HepG2 (cell line): Measurements from ENCODE around the gene CBLB. TPM values are rescaled to one million over a fixed set of nuclear protein-coding genes. Genes with fewer than 3 reads are reported as not detected.

Source experiments
- CCDC6 ChIP-seq: sonication (generic); formaldehyde crosslinking; IDR thresholded peaks from 2 replicates; pipeline ENCODE4 v1.8.1; 2022; ENCODE audit warnings: mild to moderate bottlenecking, missing genetic modification reagents, moderate library complexity
- DMAP1 ChIP-seq: IDR thresholded peaks from 2 replicates; pipeline ENCODE4 v1.6.1; 2016
- FOXP1 ChIP-seq, 2 experiments: fragments of 450-650 bp in 1 of 2; IDR thresholded peaks; 2 replicates each; pipeline ENCODE4 v1.6.1; 2017 to 2018; ENCODE audit warnings: antibody characterized with exemption in 1 of 2
- GLI4 ChIP-seq: sonication (generic); formaldehyde crosslinking; IDR thresholded peaks from 2 replicates; pipeline ENCODE4 v1.5.1; 2020; ENCODE audit warnings: missing genetic modification reagents, mild to moderate bottlenecking, moderate library complexity, borderline replicate concordance
- KDM6A ChIP-seq: IDR thresholded peaks from 2 replicates; pipeline ENCODE4 v1.6.1; 2016; ENCODE audit warnings: low read depth
- MIER2 ChIP-seq: IDR thresholded peaks from 2 replicates; pipeline ENCODE4 v1.6.1; 2016; ENCODE audit warnings: missing biosample characterization, missing genetic modification reagents
- NFE2L2 ChIP-seq: fragments of 150-350 bp; IDR thresholded peaks from 2 replicates; pipeline ENCODE4 v1.6.1; 2014; ENCODE audit warnings: low read length
- POLR2AphosphoS5 ChIP-seq: IDR thresholded peaks from 2 replicates; pipeline ENCODE4 v1.6.1; 2012; ENCODE audit warnings: low read depth, low read length
- RELA ChIP-seq: sonication (generic); formaldehyde crosslinking; IDR thresholded peaks from 2 replicates; pipeline ENCODE4 v1.4.0; 2020; ENCODE audit warnings: missing genetic modification reagents
- RFX1 ChIP-seq: fragments of 450-650 bp; IDR thresholded peaks from 2 replicates; pipeline ENCODE4 v1.6.1; 2017
- SMAD9 ChIP-seq: sonication (generic); formaldehyde crosslinking; IDR thresholded peaks from 2 replicates; pipeline ENCODE4 v1.5.1; 2020; ENCODE audit warnings: mild to moderate bottlenecking, missing genetic modification reagents
- TBL1XR1 ChIP-seq: fragments of 150-350 bp; IDR thresholded peaks from 2 replicates; pipeline ENCODE4 v1.6.1; 2014; ENCODE audit warnings: borderline replicate concordance, low read length; ENCODE audit not compliant: partially characterized antibody
- TP53 ChIP-seq: sonication (generic); formaldehyde crosslinking; conservative IDR thresholded peaks from 2 replicates; pipeline ENCODE4 v1.4.0; 2020; ENCODE audit warnings: missing genetic modification reagents
- TSC22D2 ChIP-seq: sonication (generic); formaldehyde crosslinking; IDR thresholded peaks from 2 replicates; pipeline ENCODE4 v1.5.1; 2020; ENCODE audit warnings: missing genetic modification reagents, mild to moderate bottlenecking, borderline replicate concordance
- ZBTB3 ChIP-seq: sonication (generic); formaldehyde crosslinking; IDR thresholded peaks from 2 replicates; pipeline ENCODE4 v1.4.0; 2020; ENCODE audit warnings: low read depth, mild to moderate bottlenecking, moderate library complexity, missing genetic modification reagents, borderline replicate concordance
- ZNF431 ChIP-seq: sonication (generic); formaldehyde crosslinking; IDR thresholded peaks from 2 replicates; pipeline ENCODE4 v1.9.0; 2022; ENCODE audit warnings: missing genetic modification reagents, low read depth, mild to moderate bottlenecking, borderline replicate concordance
- ZNF574 ChIP-seq: sonication (generic); formaldehyde crosslinking; IDR thresholded peaks from 2 replicates; pipeline ENCODE4 v1.4.0; 2020; ENCODE audit warnings: missing genetic modification reagents
- ZNF724P ChIP-seq: sonication (generic); formaldehyde crosslinking; IDR thresholded peaks from 2 replicates; pipeline ENCODE4 v1.8.0; 2022; ENCODE audit warnings: missing genetic modification reagents, borderline replicate concordance
- ZSCAN5A ChIP-seq: sonication (generic); formaldehyde crosslinking; IDR thresholded peaks from 2 replicates; pipeline ENCODE4 v1.8.0; 2022; ENCODE audit warnings: mild to moderate bottlenecking, missing genetic modification reagents, borderline replicate concordance
- ZSCAN9 ChIP-seq: IDR thresholded peaks from 2 replicates; pipeline ENCODE4 v1.6.1; 2016; ENCODE audit warnings: borderline replicate concordance
- polyA plus RNA-seq, 8 experiments: library from polyadenylated mRNA; depleted of rRNA in 3 of 8; stranded (reverse) in 7 of 8; unstranded in 1 of 8; fragments of >200 nt; fragmentation: Illumina TruSeq in 4 of 8; extraction: Trizol in 4 of 8; gene quantifications; 2 replicates each; pipeline versions ENCODE4 v1.2.1 to v1.2.3, GENCODE V29; 2011 to 2016; ENCODE audit warnings: low read depth in 4 of 8, missing spikeins in 1 of 8, mixed read lengths in 1 of 8; ENCODE audit not compliant: insufficient read depth in 1 of 8
- total RNA-seq, 5 experiments: library from RNA; depleted of rRNA; stranded (reverse); fragments of >200 nt; fragmentation: Illumina TruSeq; extraction: Trizol; gene quantifications; 2 replicates each; pipeline ENCODE4 v1.2.3, GENCODE V29; 2016; ENCODE audit warnings: low read depth in 1 of 5
- TF ChIP-seq, protein P1 (sequence below): sonication (generic); formaldehyde crosslinking; IDR thresholded peaks from 2 replicates; pipeline ENCODE4 v1.4.0; 2020; ENCODE audit warnings: missing genetic modification reagents
- TF ChIP-seq, protein P2 (sequence below): sonication (generic); formaldehyde crosslinking; IDR thresholded peaks from 2 replicates; pipeline ENCODE4 v1.8.1; 2023; ENCODE audit warnings: mild to moderate bottlenecking, inconsistent platforms, moderate library complexity, missing genetic modification reagents, borderline replicate concordance

Gene CBLB
- total and polyA plus RNA-seq, 2 of the 13 experiments (the other 11 are each of a cell fraction or from before 2014, with no cell fraction given): 9.8 to 16.4 TPM

- TF ChIP-seq, protein P1, sequence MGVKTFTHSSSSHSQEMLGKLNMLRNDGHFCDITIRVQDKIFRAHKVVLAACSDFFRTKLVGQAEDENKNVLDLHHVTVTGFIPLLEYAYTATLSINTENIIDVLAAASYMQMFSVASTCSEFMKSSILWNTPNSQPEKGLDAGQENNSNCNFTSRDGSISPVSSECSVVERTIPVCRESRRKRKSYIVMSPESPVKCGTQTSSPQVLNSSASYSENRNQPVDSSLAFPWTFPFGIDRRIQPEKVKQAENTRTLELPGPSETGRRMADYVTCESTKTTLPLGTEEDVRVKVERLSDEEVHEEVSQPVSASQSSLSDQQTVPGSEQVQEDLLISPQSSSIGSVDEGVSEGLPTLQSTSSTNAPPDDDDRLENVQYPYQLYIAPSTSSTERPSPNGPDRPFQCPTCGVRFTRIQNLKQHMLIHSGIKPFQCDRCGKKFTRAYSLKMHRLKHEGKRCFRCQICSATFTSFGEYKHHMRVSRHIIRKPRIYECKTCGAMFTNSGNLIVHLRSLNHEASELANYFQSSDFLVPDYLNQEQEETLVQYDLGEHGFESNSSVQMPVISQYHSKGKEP (CRISPR knock-in tag): no peak
- TF ChIP-seq ZNF724P (CRISPR knock-in tag) (no peak), GLI4 (CRISPR knock-in tag) (0 out of 2 replicates have a peak, but pooled peaks have one; percentile 32), POLR2AphosphoS5 (peak; percentile 68), NFE2L2 (no peak), RFX1 (peak; percentile 66; the same call in 1 of the 2 replicates), KDM6A (CRISPR knock-in tag) (no peak), CCDC6 (peak; percentile 70), TP53 (CRISPR knock-in tag) (peak; percentile 57; the same call in 1 of the 2 replicates), RELA (CRISPR knock-in tag) (no peak), ZNF574 (peak; percentile 40), ZSCAN5A (CRISPR knock-in tag) (0 out of 2 replicates have a peak, but pooled peaks have one; percentile 6), TSC22D2 (no peak), TBL1XR1 (peak; percentile 26), SMAD9 (CRISPR knock-in tag) (no peak), FOXP1 (IDR thresholded peaks at IDR 0.05) (no peak), FOXP1 (CRISPR knock-in tag; IDR thresholded peaks at IDR 0.05) (no peak), ZNF431 (CRISPR knock-in tag) (no peak; the same call in 1 of the 2 replicates), ZBTB3 (CRISPR knock-in tag) (no peak), DMAP1 (peak; percentile 69; the same call in 1 of the 2 replicates), MIER2 (CRISPR knock-in tag) (no peak; the same call in 1 of the 2 replicates), ZSCAN9 (CRISPR knock-in tag) (0 out of 2 replicates have a peak, but pooled peaks have one; percentile 18)
- TF ChIP-seq, protein P2, sequence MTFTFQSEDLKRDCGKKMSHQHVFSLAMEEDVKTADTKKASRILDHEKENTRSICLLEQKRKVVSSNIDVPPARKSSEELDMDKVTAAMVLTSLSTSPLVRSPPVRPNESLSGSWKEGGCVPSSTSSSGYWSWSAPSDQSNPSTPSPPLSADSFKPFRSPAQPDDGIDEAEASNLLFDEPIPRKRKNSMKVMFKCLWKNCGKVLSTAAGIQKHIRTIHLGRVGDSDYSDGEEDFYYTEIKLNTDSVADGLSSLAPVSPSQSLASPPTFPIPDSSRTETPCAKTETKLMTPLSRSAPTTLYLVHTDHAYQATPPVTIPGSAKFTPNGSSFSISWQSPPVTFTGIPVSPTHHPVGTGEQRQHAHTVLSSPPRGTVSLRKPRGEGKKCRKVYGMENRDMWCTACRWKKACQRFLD: no peak
These were observed at the start of gene CBLB (continued) for GRCh38 chr3:105868742-105869530.
